Measurements from ENCODE around the gene LDLRAD4. TPM values are rescaled to one million over a fixed set of nuclear protein-coding genes. Genes with fewer than 3 reads are reported as not detected.

LDLRAD4 gene
- polyA plus RNA-seq, 1 of the 3 experiments (the other 2 are of a cell fraction): 0.16 TPM

GRCh38 chr18:13625355-13625754 lies 406.8 kb downstream of the LDLRAD4 start (continued):
- TF ChIP-seq REST (IDR thresholded peaks at IDR 0.05; ENCODE audit: low read depth, low read length) (no peak), RCOR1 (IDR thresholded peaks at IDR 0.05; ENCODE audit: low read length) (no peak), EZH2phosphoT487 (IDR thresholded peaks at IDR 0.05; ENCODE audit: borderline replicate concordance, low read depth) (no peak)

- WGBS (ENCODE audit: low lambda C conversion rate): 79% methylated on average over 8 of the region's 8 CpGs
- Histone ChIP-seq H3K9ac (no peak overlapping the region), H3K36me3 (replicated peaks in 1 of 2; ENCODE audit: control insufficient read depth in 1 of 2, insufficient read depth in 2 of 2, low read length in 1 of 2) (no peaks in the 10 kb centered on the region), H2AFZ (ENCODE audit: low read depth) (no peak overlapping the region), H3K4me1 (ENCODE audit: control insufficient read depth in 1 of 2, insufficient read depth in 2 of 2, low read depth in 1 of 2, low read length in 1 of 2) (peaks cover 0 to 36% of the 10 kb centered on the region in 2 experiments; a peak in 2 of 4 replicates), H3K9me2 (no peaks in the 10 kb centered on the region), H3K4me3 (ENCODE audit: low read depth in 2 of 2, low read length in 1 of 2) (no peak overlapping the region), H3F3A (replicated peaks; ENCODE audit: insufficient read depth) (no peaks in the 10 kb centered on the region), H3K27ac (ENCODE audit: low read depth in 2 of 2, low read length in 1 of 2) (no peak overlapping the region), H3K4me2 (no peak overlapping the region), H3K9me3 (no peaks in the 10 kb centered on the region), H3K79me2 (ENCODE audit: insufficient read depth) (no peaks in the 10 kb centered on the region), H4K20me1 (ENCODE audit: insufficient read depth) (no peaks in the 10 kb centered on the region), H3K27me3 (ENCODE audit: insufficient read depth) (no peaks in the 10 kb centered on the region)
- TF ChIP-seq ZBTB33 (IDR thresholded peaks at IDR 0.05; ENCODE audit: borderline replicate concordance, low read depth): no peak
- TF ChIP-seq RAD21 (IDR thresholded peaks at IDR 0.05; ENCODE audit: low read length): no peak
- no peak for TF ChIP-seq NFIC (IDR thresholded peaks at IDR 0.05; ENCODE audit: borderline replicate concordance)
- TF ChIP-seq RCOR1 (IDR thresholded peaks at IDR 0.05; ENCODE audit: low read length): no peak
- no peak for TF ChIP-seq SMC3 (IDR thresholded peaks at IDR 0.05; ENCODE audit: low read depth, low read length)
- no peak for TF ChIP-seq MXI1 (IDR thresholded peaks at IDR 0.05; ENCODE audit: low read depth, low read length)
- no peak for TF ChIP-seq EP300 (IDR thresholded peaks at IDR 0.05; ENCODE audit: borderline replicate concordance in 1 of 2, low read depth in 1 of 2, low read length in 1 of 2)
- TF ChIP-seq USF1 (IDR thresholded peaks at IDR 0.05; ENCODE audit: borderline replicate concordance, low read depth): no peak
- no peak for TF ChIP-seq YY1 (IDR thresholded peaks at IDR 0.05; ENCODE audit: low read depth)
- TF ChIP-seq GATA2 (CRISPR knock-in tag; IDR thresholded peaks at IDR 0.05): no peak
- ChIA-PET POLR2A (no interaction called here), CTCF (interaction anchor here (0.6 to 1.0 kb wide), 5 partner anchors 68 to 513 kb away, joined by 3 to 6 read pairs (median 3); no protein-coding TSS in a partner anchor)
- DNase-seq: no peak
Observed at GRCh38 chr18:13625843-13626543, 407.4 kb downstream of the LDLRAD4 start.

All from SK-N-SH (cell line).